HG03520 (cell line): ENCODE results near the gene FRMD6.
A peak's percentile ranks its signal among the peaks of the same experiment; 100 is the strongest.
"Not testable (repeated sequence)": the region's sequence is repeated elsewhere in the genome, so short reads cannot be mapped to it uniquely, and the experiment has no call there.

Experiments used
- ATAC-seq: cut with Tn5 transposase; IDR thresholded peaks from one replicate; pipeline ENCODE4 v1.9.1; 2021; ENCODE audit warnings: mild to moderate bottlenecking, moderate library complexity; ENCODE audit not compliant: unreplicated experiment

The FRMD6 gene

GRCh38 chr14:51627313-51627712 is 24.4 kb upstream of the FRMD6 start:
- no peak for ATAC-seq

- no peak for ATAC-seq
Observed at GRCh38 chr14:51628238-51628637, 23.5 kb upstream of the FRMD6 start.

- ATAC-seq: no peak
Observed at GRCh38 chr14:51630987-51631386, 20.7 kb upstream of the FRMD6 start.

- not testable (repeated sequence) for ATAC-seq
Observed at GRCh38 chr14:51633298-51633697, 18.4 kb upstream of the FRMD6 start.

GRCh38 chr14:51636109-51636508 is 15.6 kb upstream of the FRMD6 start:
- ATAC-seq: no peak

- ATAC-seq: no peak
Observed at GRCh38 chr14:51638071-51638944, 13.4 kb upstream of the FRMD6 start.

- no peak for ATAC-seq
Observed at GRCh38 chr14:51639668-51640316, 11.9 kb upstream of the FRMD6 start.

- ATAC-seq: no peak
Observed at GRCh38 chr14:51643140-51643539, 8.6 kb upstream of the FRMD6 start.

- ATAC-seq: no peak
Observed at GRCh38 chr14:51644217-51644933, 7.3 kb upstream of the FRMD6 start.

- no peak for ATAC-seq
Observed at GRCh38 chr14:51648296-51648695, 3.4 kb upstream of the FRMD6 start.

GRCh38 chr14:51650716-51651387 is 858 bp upstream of the FRMD6 start:
- ATAC-seq: no peak

GRCh38 chr14:51652168-51653078 is 713 bp downstream of the FRMD6 start:
- peak; percentile 25 for ATAC-seq

- no peak for ATAC-seq
Observed at GRCh38 chr14:51653079-51653774, 1.5 kb downstream of the FRMD6 start.

- ATAC-seq: no peak
Observed at GRCh38 chr14:51653775-51654532, 2.2 kb downstream of the FRMD6 start.

GRCh38 chr14:51654533-51654845 is 2.8 kb downstream of the FRMD6 start:
- ATAC-seq: no peak

GRCh38 chr14:51657762-51658161 is 6.1 kb downstream of the FRMD6 start:
- ATAC-seq: no peak

- no peak for ATAC-seq
Observed at GRCh38 chr14:51658441-51659173, 6.9 kb downstream of the FRMD6 start.

GRCh38 chr14:51660741-51661140 is 9.0 kb downstream of the FRMD6 start:
- ATAC-seq: no peak
